Left lung (tissue), 10 donors: ENCODE results near the gene TRIM37. TPM values are rescaled to one million over a fixed set of nuclear protein-coding genes. Genes with fewer than 3 reads are reported as not detected.
"Not testable (repeated sequence)": the region's sequence is repeated elsewhere in the genome, so short reads cannot be mapped to it uniquely, and the experiment has no call there.

Experiments used
- ATAC-seq: fragments of 200-7000 bp; cut with Tn5 transposase; one replicate; pipeline ENCODE4 v1.9.1; 2020; ENCODE audit warnings: moderate library complexity
- DNase-seq, 4 donors: peaks; one replicate each; pipeline ENCODE4 v3.0.0-alpha.2; 2013 to 2020
- H3K27ac ChIP-seq, 2 donors: fragments of 200-600 bp; sonication (generic) in 1 of 2; one replicate each; pipeline versions ENCODE4 v1.5.0 to v1.8.0; 2020 to 2021
- H3K27me3 ChIP-seq, 2 donors: fragments of 200-600 bp; sonication (generic) in 1 of 2; one replicate each; pipeline versions ENCODE4 v1.5.0 to v1.8.0; 2020 to 2021
- H3K36me3 ChIP-seq, 2 donors: fragments of 200-600 bp; sonication (generic) in 1 of 2; one replicate each; pipeline versions ENCODE4 v1.5.0 to v1.8.0; 2020 to 2021
- H3K4me1 ChIP-seq, 2 donors: fragments of 200-600 bp; one replicate each; pipeline ENCODE4 v1.8.0; 2021
- H3K4me3 ChIP-seq, 2 donors: fragments of 200-600 bp; sonication (generic) in 1 of 2; one replicate each; pipeline versions ENCODE4 v1.5.0 to v1.8.0; 2020 to 2021; ENCODE audit warnings: mild to moderate bottlenecking in 1 of 2
- H3K9me3 ChIP-seq, 2 donors: fragments of 200-600 bp; sonication (generic) in 1 of 2; one replicate each; pipeline versions ENCODE4 v1.5.0 to v1.8.0; 2020 to 2021
- CTCF ChIP-seq, 2 donors: fragments of 200-600 bp; sonication (generic) in 1 of 2; IDR thresholded peaks; one replicate each; pipeline versions ENCODE4 v1.5.0 to v1.8.0; 2021; ENCODE audit warnings: antibody characterized with exemption in 2 of 2
- intact Hi-C, 2 donors: fragments of 100-400 bp; cut with DNase I; formaldehyde crosslinking; loops; one replicate each; pipeline versions ENCODE4 v1.11.2 to v1.14.2; 2022
- polyA plus RNA-seq, 6 donors: library from polyadenylated mRNA; unstranded; fragments of 120-200 nt; gene quantifications; one replicate each; pipeline ENCODE4 v1.2.1, GENCODE V29; 2013; ENCODE audit not compliant: insufficient read length in 6 of 6
- total RNA-seq, 2 donors: library from RNA; stranded (reverse); fragmentation: NEBNext Ultra II Directional; extraction: Animal tissue kit (Norgen Biotek cat#: 25700); gene quantifications; one replicate each; pipeline ENCODE4 v1.2.1, GENCODE V29; 2021
- donor health status: DM: no; HTN: yes; CAD: no.
- donor health status: DM: no; HTN: no; CAD: no.

The TRIM37 gene
- total and polyA plus RNA-seq, 8 donors, result 17.0 to 23.3 (median 21.4) TPM

GRCh38 chr17:59101178-59101577, 5.5 kb downstream of the TRIM37 start:
- Histone ChIP-seq H3K36me3 (peaks cover 0 to 34% of the 10 kb centered on the region in 2 donors), H3K4me1 (peaks cover 0 to 16% of the 10 kb centered on the region in 2 donors), H3K27ac (no peak overlapping the region), H3K4me3 (no peak overlapping the region), H3K27me3 (no peaks in the 10 kb centered on the region), H3K9me3 (no peaks in the 10 kb centered on the region)
- TF ChIP-seq CTCF (IDR thresholded peaks at IDR 0.05), result no peak
- intact Hi-C loops, result no loop called here
- DNase-seq, result no peak
- no peak for ATAC-seq

GRCh38 chr17:59097876-59098275, 8.8 kb downstream of the TRIM37 start:
- H3K4me1 ChIP-seq, result peaks cover 7 to 10% of the 10 kb centered on the region in 2 donors
- H3K36me3 ChIP-seq, result peaks cover 0 to 33% of the 10 kb centered on the region in 2 donors
- H3K9me3 ChIP-seq, result no peaks in the 10 kb centered on the region
- TF ChIP-seq CTCF (IDR thresholded peaks at IDR 0.05), result no peak
- no peak overlapping the region for H3K27ac ChIP-seq
- ATAC-seq (no peak), DNase-seq (no peak)
- H3K27me3 ChIP-seq, result no peaks in the 10 kb centered on the region
- intact Hi-C loops, result no loop called here
- H3K4me3 ChIP-seq, result no peak overlapping the region

GRCh38 chr17:59094861-59095530, 11.7 kb downstream of the TRIM37 start:
- TF ChIP-seq CTCF (IDR thresholded peaks at IDR 0.05), result no peak
- no peak for ATAC-seq

GRCh38 chr17:59093702-59094231, 12.9 kb downstream of the TRIM37 start:
- no peak overlapping the region for H3K4me3 ChIP-seq
- peaks cover 0 to 23% of the 10 kb centered on the region in 2 donors for H3K36me3 ChIP-seq
- H3K9me3 ChIP-seq, result no peaks in the 10 kb centered on the region
- peaks cover 7 to 10% of the 10 kb centered on the region in 2 donors for H3K4me1 ChIP-seq
- DNase-seq (peak in 3 of 4 donors; percentile 47 to 54 (median 54)), ATAC-seq (peak; percentile 88)
- H3K27me3 ChIP-seq, result no peaks in the 10 kb centered on the region
- H3K27ac ChIP-seq, result peak overlapping the region; percentile 28 to 45
- intact Hi-C loops, result no loop called here
- TF ChIP-seq CTCF (IDR thresholded peaks at IDR 0.05), result no peak

More at GRCh38 chr17:59094861-59095530, 11.7 kb downstream of the TRIM37 start:
- intact Hi-C loops, result no loop called here
- Histone ChIP-seq H3K27me3 (no peaks in the 10 kb centered on the region), H3K36me3 (peaks cover 0 to 16% of the 10 kb centered on the region in 2 donors), H3K9me3 (no peaks in the 10 kb centered on the region), H3K27ac (no peak overlapping the region), H3K4me1 (peaks cover 7 to 10% of the 10 kb centered on the region in 2 donors), H3K4me3 (no peak overlapping the region)
- DNase-seq, result no peak

GRCh38 chr17:59093145-59093701, 13.5 kb downstream of the TRIM37 start:
- H3K4me3 ChIP-seq, result no peak overlapping the region
- H3K36me3 ChIP-seq, result peaks cover 0 to 27% of the 10 kb centered on the region in 2 donors
- DNase-seq, result no peak
- H3K9me3 ChIP-seq, result no peaks in the 10 kb centered on the region
- peak; percentile 46 for ATAC-seq
- intact Hi-C loops, result no loop called here
- peaks cover 7 to 10% of the 10 kb centered on the region in 2 donors for H3K4me1 ChIP-seq
- no peaks in the 10 kb centered on the region for H3K27me3 ChIP-seq
- no peak for TF ChIP-seq CTCF (IDR thresholded peaks at IDR 0.05)
- peak overlapping the region; percentile 28 to 45 for H3K27ac ChIP-seq

- not testable (repeated sequence) for DNase-seq
Measured at GRCh38 chr17:59090593-59090992, 16.1 kb downstream of the TRIM37 start.

More at GRCh38 chr17:59090593-59090992, 16.1 kb downstream of the TRIM37 start:
- Histone ChIP-seq H3K36me3 (peaks cover 0 to 34% of the 10 kb centered on the region in 2 donors), H3K4me1 (peaks cover 7 to 10% of the 10 kb centered on the region in 2 donors)
- H3K4me3 ChIP-seq, H3K27ac ChIP-seq, ATAC-seq, H3K9me3 ChIP-seq, intact Hi-C loops, H3K27me3 ChIP-seq: not testable (repeated sequence)
